Renal cortical epithelial cell (primary cell): ENCODE data around the gene NPHP4. TPM values are rescaled to one million over a fixed set of nuclear protein-coding genes. Genes with fewer than 3 reads are reported as not detected.

Source experiments
- DNase-seq: peaks from one replicate; pipeline ENCODE4 v3.0.0-alpha.2; 2011; ENCODE audit warnings: low read depth
- total RNA-seq: library from RNA; depleted of rRNA; stranded (reverse); fragments of >200 nt; gene quantifications from 2 replicates; pipeline ENCODE4 v1.2.3, GENCODE V29; 2014

The NPHP4 gene
- total RNA-seq, 1 donor from 2014 or later: 14.3 TPM

- no peak for DNase-seq
Measured at GRCh38 chr1:5989731-5990271, 2.4 kb downstream of the NPHP4 start.

GRCh38 chr1:5989286-5989605, 3.0 kb downstream of the NPHP4 start:
- DNase-seq: no peak

- DNase-seq: no peak
Measured at GRCh38 chr1:5988596-5989285, 3.5 kb downstream of the NPHP4 start.

- no peak for DNase-seq
Measured at GRCh38 chr1:5986018-5986417, 6.2 kb downstream of the NPHP4 start.

- no peak for DNase-seq
Measured at GRCh38 chr1:5985250-5985649, 7.0 kb downstream of the NPHP4 start.

- peak; percentile 53 for DNase-seq
Measured at GRCh38 chr1:5983361-5984103, 8.7 kb downstream of the NPHP4 start.

- no peak for DNase-seq
Measured at GRCh38 chr1:5982868-5983267, 9.4 kb downstream of the NPHP4 start.

GRCh38 chr1:5982276-5982675, 9.9 kb downstream of the NPHP4 start:
- no peak for DNase-seq

- no peak for DNase-seq
Measured at GRCh38 chr1:5981009-5981380, 11.2 kb downstream of the NPHP4 start.

- DNase-seq: no peak
Measured at GRCh38 chr1:5980314-5981008, 11.8 kb downstream of the NPHP4 start.

- no peak for DNase-seq
Measured at GRCh38 chr1:5979536-5980313, 12.5 kb downstream of the NPHP4 start.

- DNase-seq: peak; percentile 23
Measured at GRCh38 chr1:5978452-5978851, 13.8 kb downstream of the NPHP4 start.

- DNase-seq: no peak
Measured at GRCh38 chr1:5977494-5978444, 14.5 kb downstream of the NPHP4 start.

- DNase-seq: no peak
Measured at GRCh38 chr1:5976726-5977493, 15.3 kb downstream of the NPHP4 start.

GRCh38 chr1:5976231-5976630, 16.0 kb downstream of the NPHP4 start:
- DNase-seq: no peak

GRCh38 chr1:5975133-5975880, 16.9 kb downstream of the NPHP4 start:
- DNase-seq: peak; percentile 32

GRCh38 chr1:5974631-5975030, 17.6 kb downstream of the NPHP4 start:
- DNase-seq: no peak

- DNase-seq: no peak
Measured at GRCh38 chr1:5973771-5974170, 18.5 kb downstream of the NPHP4 start.

- DNase-seq: no peak
Measured at GRCh38 chr1:5972198-5972520, 20.1 kb downstream of the NPHP4 start.
